Measurements from ENCODE around the gene GNAZ. TPM values are rescaled to one million over a fixed set of nuclear protein-coding genes. Genes with fewer than 3 reads are reported as not detected.

The GNAZ gene
- total RNA-seq, 1 experiment from 2014 or later = 5.0 TPM

GRCh38 chr22:23035557-23036277 lies 34.6 kb upstream of the GNAZ start:
- Histone ChIP-seq H2AFZ (ENCODE audit: low read length) (no peak overlapping the region), H3K56ac (ENCODE audit: insufficient read length, low read depth, low read length) (no peak overlapping the region), H3K4ac (ENCODE audit: low read depth, low read length) (no peak overlapping the region), H3K18ac (ENCODE audit: insufficient read length, low read depth, low read length) (no peak overlapping the region), H4K91ac (ENCODE audit: insufficient read length, low read depth, low read length) (no peak overlapping the region), H3K79me1 (ENCODE audit: insufficient read depth, low read depth, low read length, poor library complexity, severe bottlenecking) (no peaks in the 10 kb centered on the region), H3K9me3 (ENCODE audit: control insufficient read depth, low read depth, low read length) (no peaks in the 10 kb centered on the region), H3K14ac (ENCODE audit: insufficient read depth, low read length) (no peak overlapping the region), H2BK15ac (ENCODE audit: low read depth, low read length) (no peak overlapping the region), H3K9ac (ENCODE audit: extremely low read depth, insufficient read length, low read length) (no peak overlapping the region), H2AK5ac (ENCODE audit: insufficient read length, low read length) (no peak overlapping the region), H4K5ac (ENCODE audit: insufficient read length, low read depth, low read length) (no peak overlapping the region), H3K23me2 (ENCODE audit: insufficient read length, low read depth, low read length, poor library complexity, severe bottlenecking) (no peaks in the 10 kb centered on the region), H3K4me2 (ENCODE audit: insufficient read depth, insufficient read length, low read length) (no peak overlapping the region), H3K79me2 (ENCODE audit: insufficient read depth, low read length) (no peaks in the 10 kb centered on the region), H3K4me1 (ENCODE audit: insufficient read depth, low read length) (no peaks in the 10 kb centered on the region), H2BK120ac (ENCODE audit: low read depth, low read length, poor library complexity, severe bottlenecking) (no peak overlapping the region), H4K20me1 (ENCODE audit: control insufficient read depth, insufficient read depth, insufficient read length) (no peaks in the 10 kb centered on the region), H2BK5ac (ENCODE audit: insufficient read length, low read length) (no peak overlapping the region), H3K23ac (ENCODE audit: insufficient read length, low read depth, low read length) (no peak overlapping the region), H2BK12ac (ENCODE audit: insufficient read length, low read depth, low read length) (no peak overlapping the region), H3K27me3 (ENCODE audit: insufficient read depth, low read length) (no peaks in the 10 kb centered on the region; the same call in 1 of the 2 replicates), H4K8ac (replicated peaks; ENCODE audit: insufficient read length, low read depth, low read length) (no peak overlapping the region), H3K27ac (ENCODE audit: insufficient read length, low read depth, low read length) (no peak overlapping the region), H3T11ph (ENCODE audit: low read length) (no peak overlapping the region), H2BK20ac (ENCODE audit: low read depth, low read length, poor library complexity, severe bottlenecking) (no peak overlapping the region)
- no peak for DNase-seq
- WGBS (ENCODE audit: extremely low coverage, insufficient read length, low lambda C conversion rate) = no CpG with 5 or more reads among the region's 6 CpGs
- Mint-ChIP-seq H3K4me3 (no peak overlapping the region), H3K27me3 (ENCODE audit: low read depth) (peaks cover 49% of the 10 kb centered on the region), H3K36me3 (ENCODE audit: insufficient read depth in 1 of 3, low read depth in 3 of 3) (peaks cover 0 to 12% (median 4%) of the 10 kb centered on the region in 3 experiments; a peak in 4 of 7 replicates), H3K27ac (peak overlapping the region in 1 of 3 experiments; percentile 50; a peak in 1 of 7 replicates), H3K9me3 (peaks cover 13 to 16% of the 10 kb centered on the region in 2 experiments; a peak in 4 of 5 replicates), H3K4me1 (peaks cover 31 to 35% of the 10 kb centered on the region in 2 experiments)
- no peak for TF ChIP-seq CTCF (conservative IDR thresholded peaks at IDR 0.05)
